ENCODE results near the gene FAM236B.
"Not testable (repeated sequence)": the region's sequence is repeated elsewhere in the genome, so short reads cannot be mapped to it uniquely, and the experiment has no call there.

FAM236B gene

DNA sequence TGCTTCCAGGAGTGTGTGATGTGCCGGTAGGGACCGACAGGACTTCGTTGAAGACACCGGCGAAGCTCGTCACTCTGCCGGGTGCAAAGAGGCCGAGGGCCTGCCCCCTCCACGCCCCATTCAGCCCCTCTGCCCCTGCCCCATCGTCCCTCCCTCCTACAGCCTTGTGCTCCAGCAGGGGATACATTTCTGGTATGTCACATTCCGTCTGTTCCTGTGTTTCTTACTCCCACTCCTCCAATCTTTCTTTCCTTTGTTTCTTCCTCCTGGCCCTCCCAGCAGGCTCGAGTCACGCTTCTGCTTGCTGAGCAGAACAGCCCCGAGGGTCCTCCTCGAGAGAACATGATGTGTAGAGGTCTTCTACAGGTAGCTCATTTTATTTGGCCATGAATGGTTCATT is at the start of gene FAM236B:
Gene FAM236B (minus strand): TSS at position 101 of the 400 bp plus-strand sequence. CDS start 100 bp downstream, at position 1.
- DNase-seq (ENCODE audit: low read depth); H3K4me3 ChIP-seq (ENCODE audit: low read length): not testable (repeated sequence)

DNA sequence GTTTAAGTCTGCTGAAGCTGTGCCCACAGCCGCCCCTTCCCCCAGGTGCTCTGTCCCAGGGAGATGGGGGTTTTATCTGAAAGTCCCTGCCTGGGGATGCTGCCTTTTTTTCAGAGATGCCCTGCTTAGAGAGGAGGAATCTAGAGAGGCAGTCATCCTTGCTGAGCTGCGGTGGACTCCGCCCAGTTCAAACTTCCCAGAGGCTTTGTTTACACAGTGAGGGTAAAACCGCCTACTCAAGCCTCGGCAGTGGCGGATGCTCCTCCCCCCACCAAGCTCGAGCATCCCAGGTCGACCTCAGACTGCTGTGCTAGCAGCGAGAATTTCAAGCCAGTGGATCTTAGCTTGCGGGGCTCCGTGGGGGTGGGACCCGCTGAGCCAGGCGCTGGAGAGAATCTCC is 48.2 kb upstream of the FAM236B start:
- not testable (repeated sequence) for H3K4me3 ChIP-seq (ENCODE audit: low read length); DNase-seq (ENCODE audit: low read depth)

DNA sequence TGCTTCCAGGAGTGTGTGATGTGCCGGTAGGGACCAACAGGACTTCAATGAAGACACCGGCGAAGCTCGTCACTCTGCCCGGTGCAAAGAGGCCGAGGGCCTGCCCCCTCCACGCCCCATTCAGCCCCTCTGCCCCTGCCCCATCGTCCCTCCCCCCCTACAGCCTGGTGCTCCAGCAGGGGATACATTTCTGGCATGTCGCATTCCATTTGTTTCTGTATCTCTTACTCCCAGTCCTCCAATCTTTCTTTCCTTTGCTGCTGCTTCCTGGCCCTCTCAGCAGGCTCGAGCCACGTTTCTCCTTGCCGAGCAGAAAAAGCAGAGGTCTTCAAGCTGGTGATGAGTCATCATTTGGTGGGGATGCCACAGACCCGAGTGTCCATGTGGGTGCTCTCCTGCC is 25.6 kb upstream of the FAM236B start, which contains the start of gene FAM236D:
Gene FAM236D (minus strand): TSS at position 101 of the 400 bp plus-strand sequence. CDS start 100 bp downstream, at position 1.
- H3K4me3 ChIP-seq (ENCODE audit: low read length); DNase-seq (ENCODE audit: low read depth): not testable (repeated sequence)

DNA sequence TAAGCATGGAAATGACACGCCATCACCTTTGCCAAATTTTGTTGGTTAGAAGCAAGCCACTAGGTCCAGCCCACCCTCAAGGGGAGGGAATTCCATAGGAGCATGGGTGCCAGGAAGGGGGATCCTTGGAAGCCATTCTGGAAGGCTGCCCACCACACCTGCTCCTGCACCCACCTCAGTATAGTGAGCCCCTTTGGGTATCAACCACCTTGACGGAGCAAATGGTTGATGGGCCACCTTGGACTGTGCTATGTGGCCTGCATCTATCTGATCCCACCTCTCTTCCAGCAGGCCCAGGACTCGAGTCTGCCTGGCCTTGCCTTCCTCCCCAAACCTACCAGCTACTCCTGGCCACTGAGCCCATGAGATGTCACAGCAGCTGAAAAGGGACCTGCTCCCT is 7.9 kb upstream of the FAM236B start:
- not testable (repeated sequence) for DNase-seq (ENCODE audit: low read depth); H3K4me3 ChIP-seq (ENCODE audit: low read length)

DNA sequence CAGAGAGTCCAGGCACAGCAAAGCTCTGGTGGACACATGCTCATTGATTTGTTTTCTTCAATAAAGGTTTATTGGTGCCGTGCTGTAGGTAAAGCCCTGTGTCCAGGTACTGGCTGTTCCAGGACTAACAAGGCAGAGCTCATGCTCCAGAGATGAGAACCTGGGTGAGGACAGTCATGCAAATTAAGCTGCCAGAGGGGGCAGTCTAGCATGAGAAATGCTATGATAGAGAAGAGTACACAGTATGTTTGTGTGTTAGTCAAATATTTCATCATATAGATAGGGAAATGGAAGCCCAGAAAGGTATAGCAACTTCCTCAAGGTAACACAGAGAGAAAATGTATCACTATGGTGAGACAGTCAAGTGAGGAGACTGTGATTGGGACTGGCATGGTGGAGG is 5.7 kb upstream of the FAM236B start:
- DNase-seq (ENCODE audit: low read depth); H3K4me3 ChIP-seq (ENCODE audit: low read length): not testable (repeated sequence)

DNA sequence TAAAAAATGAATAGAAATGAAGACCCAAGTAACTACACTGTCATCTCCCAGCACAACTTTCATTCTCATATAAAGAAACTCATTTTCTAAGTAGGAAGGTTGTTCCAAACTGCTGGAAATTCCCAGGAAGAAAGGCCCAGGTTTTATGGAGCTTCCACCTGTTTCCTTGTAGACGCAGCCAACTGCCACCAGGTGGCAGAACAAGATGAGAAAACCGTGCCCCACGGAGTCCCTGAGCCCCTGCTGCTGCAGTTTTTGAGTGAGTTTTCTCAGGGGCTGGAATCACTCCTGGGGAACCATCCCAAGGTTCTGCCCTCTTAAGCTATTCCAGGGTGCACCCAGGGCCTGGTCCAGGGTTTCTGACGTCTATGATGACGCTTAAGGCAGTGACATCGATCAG is 1.5 kb upstream of the FAM236B start:
- H3K4me3 ChIP-seq (ENCODE audit: low read length); DNase-seq (ENCODE audit: low read depth): not testable (repeated sequence)

DNA sequence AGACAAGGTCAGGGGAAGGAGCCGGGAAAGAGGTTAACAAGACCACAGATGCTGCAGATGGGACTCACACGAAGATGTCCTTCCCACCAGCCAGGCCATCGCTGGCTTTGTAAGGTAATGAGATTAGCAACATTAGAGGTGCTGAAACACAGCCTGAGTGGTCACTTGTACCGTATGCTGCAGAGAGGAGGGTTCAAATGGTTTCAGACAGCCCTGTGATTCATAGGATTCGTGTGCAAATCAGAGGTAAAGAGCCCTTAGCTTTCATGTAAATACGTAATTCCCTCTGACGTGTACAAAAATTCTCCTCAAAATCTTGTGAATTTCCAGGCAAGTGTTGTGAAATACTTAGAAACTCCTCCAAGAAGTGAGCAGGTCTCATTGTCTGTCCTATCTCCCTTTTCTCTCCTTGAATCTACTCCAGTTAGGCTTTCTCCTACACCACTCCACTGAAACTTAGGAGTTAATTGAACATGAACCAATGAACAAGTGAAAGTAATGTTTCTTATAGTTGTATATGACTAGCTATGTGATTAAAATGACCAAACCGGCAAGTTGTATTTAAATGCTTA is 991 bp upstream of the FAM236B start:
- not testable (repeated sequence) for H3K4me3 ChIP-seq (ENCODE audit: low read length); DNase-seq (ENCODE audit: low read depth)

DNA sequence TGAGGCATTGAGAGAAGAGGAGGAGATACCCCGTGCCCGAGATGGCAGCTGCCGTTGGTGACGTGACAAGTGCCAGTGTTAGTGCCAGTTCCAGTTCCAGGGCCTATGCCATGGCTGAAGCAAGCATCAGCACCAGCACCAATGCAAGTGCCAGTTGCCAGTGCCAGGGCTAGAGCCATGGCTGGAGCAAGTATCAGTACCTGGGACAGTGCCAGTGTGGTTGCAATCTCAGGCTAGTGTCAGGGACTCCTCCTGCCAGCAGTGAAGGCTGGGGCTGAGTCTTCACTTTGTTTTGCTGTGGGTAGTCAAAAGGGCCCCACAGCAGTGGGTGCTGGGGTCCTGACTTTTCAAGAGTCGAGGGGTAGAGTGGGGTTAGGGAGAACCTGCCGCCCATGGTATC is 4.3 kb downstream of the FAM236B start:
- H3K4me3 ChIP-seq (ENCODE audit: low read length); DNase-seq (ENCODE audit: low read depth): not testable (repeated sequence)

DNA sequence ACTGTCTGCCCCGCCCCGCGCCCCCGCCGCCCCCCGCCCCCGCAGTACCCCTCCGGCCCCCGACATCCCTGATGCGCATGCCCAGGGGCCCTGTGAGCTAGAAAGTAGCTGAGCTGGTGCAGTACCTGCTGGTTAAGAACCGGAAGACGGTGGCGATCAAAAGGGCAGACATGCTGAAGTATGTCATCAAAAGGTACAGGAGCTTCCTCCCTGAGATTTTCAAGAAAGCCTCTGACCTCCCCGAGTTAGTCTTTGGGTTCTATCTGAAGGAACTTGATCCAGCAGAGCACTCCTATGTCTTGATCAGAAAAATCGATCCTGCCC is 5.0 kb downstream of the FAM236B start:
- not testable (repeated sequence) for H3K4me3 ChIP-seq (ENCODE audit: low read length); DNase-seq (ENCODE audit: low read depth)

DNA sequence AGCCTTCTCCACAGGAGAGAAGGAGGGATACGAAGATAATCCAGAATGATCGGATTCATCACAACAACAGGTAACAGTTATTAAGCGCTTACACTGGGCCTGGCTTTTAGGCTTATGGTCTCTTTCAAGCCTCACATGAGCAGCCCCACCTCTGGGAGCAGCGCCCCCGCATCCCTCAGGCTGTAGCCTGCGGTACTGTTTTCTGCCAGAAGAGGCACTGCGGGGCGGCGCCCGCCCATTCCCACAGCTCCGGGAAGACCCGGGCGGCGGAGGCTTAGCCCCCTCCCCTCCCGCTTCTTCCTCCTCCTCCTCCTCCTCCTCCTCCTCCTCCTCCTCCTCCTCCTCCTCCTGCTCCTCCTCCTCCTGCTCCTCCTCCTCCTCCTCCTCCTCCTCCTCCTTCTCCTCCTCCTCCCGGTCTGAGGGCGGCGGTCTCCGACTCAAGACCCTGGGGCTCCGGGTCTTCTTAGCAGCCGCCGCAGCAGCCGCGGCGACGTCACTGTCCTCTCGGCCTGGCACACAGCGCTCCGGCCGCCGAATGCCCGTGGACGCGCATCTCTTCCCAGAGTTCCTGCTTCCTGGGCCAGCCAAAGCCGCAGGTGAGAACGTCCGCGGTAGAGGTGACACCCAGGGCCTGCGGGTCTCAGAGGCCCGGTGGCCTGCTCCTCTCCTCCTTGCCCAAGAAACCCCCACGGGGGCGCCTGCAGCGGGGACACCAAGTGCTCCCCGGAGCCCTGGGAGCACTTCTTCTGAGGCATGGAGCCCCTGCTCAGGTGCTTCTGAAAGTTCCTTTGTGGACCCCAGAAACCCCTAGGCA is 5.6 kb downstream of the FAM236B start, which contains the start of gene DMRTC1B:
Gene DMRTC1B (plus strand): TSS at position 238 of the 814 bp plus-strand sequence. CDS start 68,246 bp downstream, outside the sequence.
- not testable (repeated sequence) for H3K4me3 ChIP-seq (ENCODE audit: low read length); DNase-seq (ENCODE audit: low read depth)

DNA sequence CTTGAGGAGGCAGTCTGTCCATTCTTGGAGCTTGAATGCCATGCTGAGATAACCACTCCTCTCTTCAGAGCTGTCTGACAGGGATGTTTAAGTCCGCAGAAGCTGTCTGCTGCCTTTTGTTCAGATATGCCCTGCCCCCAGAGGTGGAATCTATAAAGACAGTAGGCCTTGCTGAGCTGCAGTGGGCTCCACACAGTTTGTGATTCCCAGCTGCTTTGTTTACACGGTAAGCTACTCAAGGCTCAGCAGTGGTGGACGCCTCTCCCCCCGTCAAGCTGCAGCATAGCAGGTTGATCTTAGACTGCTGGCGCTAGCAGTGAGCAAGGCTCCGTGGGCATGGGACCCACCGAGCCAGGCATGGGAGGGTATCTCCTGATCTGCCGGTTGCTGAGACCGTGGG is 22.0 kb downstream of the FAM236B start:
- not testable (repeated sequence) for DNase-seq (ENCODE audit: low read depth); H3K4me3 ChIP-seq (ENCODE audit: low read length)

DNA sequence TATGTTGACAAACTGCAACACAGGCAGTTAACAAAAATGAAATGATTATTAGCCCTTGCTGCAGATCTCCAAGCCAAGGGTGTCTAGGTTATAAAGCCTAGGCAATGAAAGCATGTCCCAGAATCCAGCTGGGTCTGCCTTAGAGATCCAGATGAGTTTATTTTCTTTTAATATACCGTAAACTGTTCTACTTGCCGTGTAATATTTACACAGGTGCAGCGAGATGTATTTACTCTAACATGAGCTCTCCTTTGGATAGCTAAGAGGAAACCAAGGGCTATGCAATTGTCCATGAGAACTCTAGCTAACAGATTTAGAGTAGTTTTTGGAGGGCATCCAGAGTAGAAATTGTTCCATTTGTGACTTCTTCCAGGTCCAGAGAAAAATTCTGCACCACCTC is 33.9 kb downstream of the FAM236B start:
- not testable (repeated sequence) for H3K4me3 ChIP-seq (ENCODE audit: low read length)

DNA sequence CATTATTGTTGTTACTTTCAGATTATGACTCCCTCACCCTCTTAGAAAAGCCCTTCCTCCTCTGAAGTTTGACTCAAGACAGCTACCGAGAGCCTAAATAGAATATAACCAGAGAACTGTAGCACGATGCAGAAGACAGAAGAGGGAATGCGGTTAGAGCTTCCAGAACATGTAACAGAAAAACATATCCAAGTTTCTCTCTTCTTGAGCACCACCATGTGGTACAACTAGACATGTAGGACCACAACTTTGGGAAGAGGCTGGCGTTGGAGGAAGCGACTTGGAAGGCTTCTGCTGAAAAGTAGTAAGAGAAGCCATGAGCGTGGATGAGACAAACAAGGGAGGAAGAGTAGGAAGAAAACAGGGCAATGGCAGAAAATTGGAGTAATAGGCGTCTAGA is 36.9 kb downstream of the FAM236B start:
- H3K4me3 ChIP-seq (ENCODE audit: low read length); DNase-seq (ENCODE audit: low read depth): not testable (repeated sequence)

More for the DNA sequence above, 33.9 kb downstream of the FAM236B start:
- not testable (repeated sequence) for DNase-seq (ENCODE audit: low read depth)

DNA sequence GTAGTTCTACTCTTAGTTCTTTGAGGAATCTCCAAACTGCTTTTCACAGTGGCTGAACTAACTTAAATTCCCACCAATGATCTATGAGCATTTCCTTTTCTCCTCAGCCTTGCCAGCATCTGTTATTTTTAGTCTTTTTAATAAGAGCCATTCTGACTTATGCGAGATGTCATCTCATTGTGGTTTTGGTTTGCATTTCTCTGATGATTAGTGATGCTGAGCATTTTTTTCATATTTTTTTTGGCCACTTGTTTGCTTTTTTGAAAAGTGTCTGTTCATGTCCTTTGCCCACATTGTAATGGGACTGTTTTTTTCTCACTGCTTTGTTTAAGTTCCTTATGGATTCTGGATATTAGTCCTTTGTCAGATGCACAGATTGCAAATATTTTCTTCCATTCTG is 46.9 kb downstream of the FAM236B start:
- TF ChIP-seq, protein P1, sequence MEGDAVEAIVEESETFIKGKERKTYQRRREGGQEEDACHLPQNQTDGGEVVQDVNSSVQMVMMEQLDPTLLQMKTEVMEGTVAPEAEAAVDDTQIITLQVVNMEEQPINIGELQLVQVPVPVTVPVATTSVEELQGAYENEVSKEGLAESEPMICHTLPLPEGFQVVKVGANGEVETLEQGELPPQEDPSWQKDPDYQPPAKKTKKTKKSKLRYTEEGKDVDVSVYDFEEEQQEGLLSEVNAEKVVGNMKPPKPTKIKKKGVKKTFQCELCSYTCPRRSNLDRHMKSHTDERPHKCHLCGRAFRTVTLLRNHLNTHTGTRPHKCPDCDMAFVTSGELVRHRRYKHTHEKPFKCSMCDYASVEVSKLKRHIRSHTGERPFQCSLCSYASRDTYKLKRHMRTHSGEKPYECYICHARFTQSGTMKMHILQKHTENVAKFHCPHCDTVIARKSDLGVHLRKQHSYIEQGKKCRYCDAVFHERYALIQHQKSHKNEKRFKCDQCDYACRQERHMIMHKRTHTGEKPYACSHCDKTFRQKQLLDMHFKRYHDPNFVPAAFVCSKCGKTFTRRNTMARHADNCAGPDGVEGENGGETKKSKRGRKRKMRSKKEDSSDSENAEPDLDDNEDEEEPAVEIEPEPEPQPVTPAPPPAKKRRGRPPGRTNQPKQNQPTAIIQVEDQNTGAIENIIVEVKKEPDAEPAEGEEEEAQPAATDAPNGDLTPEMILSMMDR (conservative IDR thresholded peaks at IDR 0.05; ENCODE audit: low read depth, low read length), result no peak
- no peak overlapping the region for H3K4me3 ChIP-seq (ENCODE audit: low read length)
- DNase-seq (ENCODE audit: low read depth), result no peak

DNA sequence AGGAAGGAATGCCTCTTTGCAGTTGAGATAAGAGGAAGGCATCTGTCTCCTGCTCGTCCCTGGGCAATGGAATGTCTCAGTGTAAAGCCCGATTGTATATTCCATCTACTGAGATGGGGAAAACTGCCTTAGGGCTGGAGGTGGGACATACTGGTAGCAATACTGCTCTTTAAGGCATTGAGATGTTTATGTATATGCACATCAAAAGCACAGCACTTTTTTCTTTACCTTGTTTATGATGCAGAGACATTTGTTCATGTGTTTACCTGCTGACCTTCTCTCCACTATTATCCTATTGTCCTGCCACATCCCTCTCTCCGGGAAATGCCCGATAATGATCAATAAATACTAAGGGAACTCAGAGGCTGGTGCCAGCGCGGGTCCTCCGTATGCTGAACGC is 48.8 kb downstream of the FAM236B start:
- DNase-seq (ENCODE audit: low read depth); H3K4me3 ChIP-seq (ENCODE audit: low read length): not testable (repeated sequence)
